Lower lobe of right lung (tissue), 2 donors: ENCODE results near the gene AIFM2. TPM values are rescaled to one million over a fixed set of nuclear protein-coding genes. Genes with fewer than 3 reads are reported as not detected.
A peak's percentile ranks its signal among the peaks of the same experiment; 100 is the strongest.
"Not testable (repeated sequence)": the region's sequence is repeated elsewhere in the genome, so short reads cannot be mapped to it uniquely, and the experiment has no call there.

Experiments
- ATAC-seq, 2 donors: fragments of 200-7000 bp; cut with Tn5 transposase; one replicate each; pipeline ENCODE4 v1.9.1; 2020 to 2022; ENCODE audit warnings: mild to moderate bottlenecking in 2 of 2, moderate library complexity in 2 of 2
- DNase-seq: peaks from one replicate; pipeline ENCODE4 v3.0.0-alpha.2; 2020
- H3K27ac ChIP-seq: fragments of 200-600 bp; one replicate; pipeline ENCODE4 v1.8.0; 2022
- H3K27me3 ChIP-seq: fragments of 200-600 bp; one replicate; pipeline ENCODE4 v1.8.0; 2022; ENCODE audit warnings: low read depth
- H3K36me3 ChIP-seq: fragments of 200-600 bp; one replicate; pipeline ENCODE4 v1.8.0; 2022; ENCODE audit warnings: mild to moderate bottlenecking
- H3K4me1 ChIP-seq: fragments of 200-600 bp; one replicate; pipeline ENCODE4 v1.8.0; 2022
- H3K4me3 ChIP-seq: fragments of 200-600 bp; one replicate; pipeline ENCODE4 v1.8.0; 2022; ENCODE audit warnings: mild to moderate bottlenecking
- H3K9me3 ChIP-seq: fragments of 200-600 bp; one replicate; pipeline ENCODE4 v1.8.0; 2022
- CTCF ChIP-seq: fragments of 200-600 bp; IDR thresholded peaks from one replicate; pipeline ENCODE4 v1.8.0; 2022; ENCODE audit warnings: antibody characterized with exemption, mild to moderate bottlenecking
- intact Hi-C: fragments of 100-400 bp; cut with DNase I; formaldehyde crosslinking; loops from one replicate; pipeline ENCODE4 v1.11.0; 2022
- total RNA-seq: library from RNA; stranded (reverse); fragmentation: NEBNext Ultra II Directional; extraction: Animal tissue kit (Norgen Biotek cat#: 25700); gene quantifications from one replicate; pipeline ENCODE4 v1.2.1, GENCODE V29; 2021
- donor health status: DM: no; HTN: yes; CAD: no; lungs with severe emphysema.

The AIFM2 gene
- total RNA-seq, 1 donor from 2014 or later: 9.7 TPM

- TF ChIP-seq CTCF: peak; percentile 33
- H3K4me1 ChIP-seq: no peaks in the 10 kb centered on the region
- no peak overlapping the region for H3K4me3 ChIP-seq
- ATAC-seq (no peak), DNase-seq (no peak)
- H3K9me3 ChIP-seq: no peaks in the 10 kb centered on the region
- H3K36me3 ChIP-seq: peaks cover 17% of the 10 kb centered on the region
- H3K27ac ChIP-seq: no peak overlapping the region
- intact Hi-C loops: no loop called here
- no peaks in the 10 kb centered on the region for H3K27me3 ChIP-seq
Measured at GRCh38 chr10:70106958-70107791, 25.4 kb downstream of the AIFM2 start.

GRCh38 chr10:70101668-70102067 lies 31.0 kb downstream of the AIFM2 start:
- Histone ChIP-seq H3K27ac (no peak overlapping the region), H3K9me3 (no peaks in the 10 kb centered on the region), H3K27me3 (no peaks in the 10 kb centered on the region), H3K4me1 (no peaks in the 10 kb centered on the region), H3K36me3 (no peaks in the 10 kb centered on the region), H3K4me3 (no peak overlapping the region)
- TF ChIP-seq CTCF: no peak
- ATAC-seq: no peak
- no peak for DNase-seq
- intact Hi-C loops: no loop called here

- H3K36me3 ChIP-seq, H3K27ac ChIP-seq, intact Hi-C loops, DNase-seq, H3K9me3 ChIP-seq, H3K27me3 ChIP-seq, H3K4me3 ChIP-seq, ATAC-seq, H3K4me1 ChIP-seq: not testable (repeated sequence)
Measured at GRCh38 chr10:70101068-70101562, 31.5 kb downstream of the AIFM2 start.

GRCh38 chr10:70098271-70098670 lies 34.4 kb downstream of the AIFM2 start:
- Histone ChIP-seq H3K36me3 (peaks cover 3% of the 10 kb centered on the region), H3K27me3 (no peaks in the 10 kb centered on the region), H3K9me3 (no peaks in the 10 kb centered on the region), H3K4me3 (no peak overlapping the region), H3K4me1 (no peaks in the 10 kb centered on the region), H3K27ac (no peak overlapping the region)
- intact Hi-C loops: no loop called here
- DNase-seq: no peak
- no peak for ATAC-seq
- no peak for TF ChIP-seq CTCF

GRCh38 chr10:70097459-70097858 lies 35.2 kb downstream of the AIFM2 start:
- H3K27ac ChIP-seq: no peak overlapping the region
- H3K9me3 ChIP-seq: no peaks in the 10 kb centered on the region
- H3K4me1 ChIP-seq: no peaks in the 10 kb centered on the region
- ATAC-seq (no peak), DNase-seq (no peak)
- no peaks in the 10 kb centered on the region for H3K27me3 ChIP-seq
- intact Hi-C loops: no loop called here
- peaks cover 9% of the 10 kb centered on the region for H3K36me3 ChIP-seq
- no peak overlapping the region for H3K4me3 ChIP-seq
- no peak for TF ChIP-seq CTCF

- Histone ChIP-seq H3K36me3 (peaks cover 13% of the 10 kb centered on the region), H3K9me3 (no peaks in the 10 kb centered on the region), H3K27me3 (no peaks in the 10 kb centered on the region), H3K4me1 (no peaks in the 10 kb centered on the region), H3K27ac (no peak overlapping the region), H3K4me3 (no peak overlapping the region)
- no peak for TF ChIP-seq CTCF
- ATAC-seq: no peak
- intact Hi-C loops: no loop called here
- no peak for DNase-seq
Measured at GRCh38 chr10:70096705-70097420, 35.8 kb downstream of the AIFM2 start.
